GM23338 (cell line): ENCODE data around the gene EMSY. TPM values are rescaled to one million over a fixed set of nuclear protein-coding genes. Genes with fewer than 3 reads are reported as not detected.

ENCODE experiments used
- ATAC-seq: fragments of 200-7000 bp; cut with Tn5 transposase; 3 replicates; pipeline ENCODE4 v1.9.1; 2020
- DNase-seq: peaks from one replicate; pipeline ENCODE4 v3.0.0-alpha.2; 2015; ENCODE audit warnings: low spot score
- H2AFZ ChIP-seq: fragments of 200-600 bp; sonication (generic); 2 replicates; pipeline ENCODE4 v1.8.0; 2016; ENCODE audit warnings: antibody characterized with exemption, mild to moderate bottlenecking, moderate library complexity
- H3F3A ChIP-seq: fragments of 200-600 bp; sonication (generic); replicated peaks from 2 replicates; pipeline ENCODE4 v1.8.0; 2017; ENCODE audit warnings: antibody characterized with exemption, mixed run types, low read depth
- H3K27ac ChIP-seq: fragments of 200-600 bp; sonication (generic); 2 replicates; pipeline ENCODE4 v1.6.1; 2016; ENCODE audit warnings: low read depth
- H3K27me3 ChIP-seq: fragments of 200-600 bp; sonication (generic); 2 replicates; pipeline ENCODE4 v1.8.0; 2016; ENCODE audit warnings: mild to moderate bottlenecking, mixed run types, moderate library complexity; ENCODE audit not compliant: insufficient read depth
- H3K36me3 ChIP-seq: fragments of 200-600 bp; sonication (generic); 2 replicates; pipeline ENCODE4 v1.8.0; 2016; ENCODE audit warnings: mild to moderate bottlenecking; ENCODE audit not compliant: insufficient read depth
- H3K4me1 ChIP-seq: fragments of 200-600 bp; sonication (generic); 2 replicates; pipeline ENCODE4 v1.8.0; 2016; ENCODE audit warnings: mild to moderate bottlenecking, moderate library complexity; ENCODE audit not compliant: insufficient read depth
- H3K4me2 ChIP-seq: fragments of 200-600 bp; sonication (generic); 2 replicates; pipeline ENCODE4 v1.7.1; 2017; ENCODE audit warnings: mixed run types
- H3K4me3 ChIP-seq: fragments of 200-600 bp; sonication (generic); 2 replicates; pipeline ENCODE4 v1.6.1; 2016; ENCODE audit warnings: mixed run types
- H3K79me2 ChIP-seq: fragments of 200-600 bp; sonication (generic); replicated peaks from 2 replicates; pipeline ENCODE4 v1.8.0; 2017; ENCODE audit warnings: mild to moderate bottlenecking; ENCODE audit not compliant: insufficient read depth
- H3K9me2 ChIP-seq: fragments of 200-600 bp; sonication (generic); 2 replicates; pipeline ENCODE4 v1.8.0; 2017; ENCODE audit not compliant: insufficient read depth
- H4K20me1 ChIP-seq: fragments of 200-600 bp; sonication (generic); replicated peaks from 2 replicates; pipeline ENCODE4 v1.8.0; 2017; ENCODE audit warnings: mild to moderate bottlenecking; ENCODE audit not compliant: insufficient read depth
- H3K27ac Mint-ChIP-seq: 2 replicates; pipeline ENCODE4 v1.8.0; 2020; ENCODE audit warnings: inconsistent platforms, mild to moderate bottlenecking, moderate library complexity, mixed read lengths
- H3K27me3 Mint-ChIP-seq: 3 replicates; pipeline ENCODE4 v1.8.0; 2022; ENCODE audit warnings: low read depth, mild to moderate bottlenecking, moderate library complexity, mixed read lengths, inconsistent platforms; ENCODE audit not compliant: insufficient read depth, poor library complexity
- H3K36me3 Mint-ChIP-seq: 3 replicates; pipeline ENCODE4 v1.8.0; 2021; ENCODE audit warnings: low read depth, mild to moderate bottlenecking, inconsistent platforms, moderate library complexity, mixed read lengths
- H3K4me1 Mint-ChIP-seq: 3 replicates; pipeline ENCODE4 v1.8.0; 2020; ENCODE audit warnings: mild to moderate bottlenecking, inconsistent platforms, mixed read lengths
- H3K4me3 Mint-ChIP-seq: 3 replicates; pipeline ENCODE4 v1.8.0; 2021; ENCODE audit warnings: moderate library complexity, mild to moderate bottlenecking, inconsistent platforms, mixed read lengths
- H3K9me3 Mint-ChIP-seq: 3 replicates; pipeline ENCODE4 v1.8.0; 2020; ENCODE audit warnings: moderate library complexity, mild to moderate bottlenecking, inconsistent platforms, mixed read lengths
- EZH2 ChIP-seq: fragments of 200-600 bp; sonication (generic); IDR thresholded peaks from one replicate; pipeline ENCODE4 v1.8.0; 2017; ENCODE audit warnings: antibody characterized with exemption, mild to moderate bottlenecking, low read depth; ENCODE audit not compliant: unreplicated experiment
- EZH2phosphoT487 ChIP-seq: fragments of 200-600 bp; sonication (generic); IDR thresholded peaks from one replicate; pipeline ENCODE4 v1.8.1; 2018; ENCODE audit warnings: antibody characterized with exemption; ENCODE audit not compliant: unreplicated experiment
- NANOG ChIP-seq: IDR thresholded peaks from 2 replicates; pipeline ENCODE4 v1.6.1; 2016; ENCODE audit warnings: antibody characterized with exemption, borderline replicate concordance
- ZNF114 ChIP-seq: fragments of 250-450 bp; sonication (Bioruptor Pico); IDR thresholded peaks from 2 replicates; pipeline ENCODE4 v1.5.0; 2020; ENCODE audit warnings: mild to moderate bottlenecking, moderate library complexity
- ZNF331 ChIP-seq: fragments of 250-450 bp; sonication (Bioruptor Pico); IDR thresholded peaks from 2 replicates; pipeline ENCODE4 v1.5.0; 2020; ENCODE audit warnings: low read depth, mild to moderate bottlenecking, moderate library complexity
- polyA plus RNA-seq: library from polyadenylated mRNA; unstranded; fragments of >200 nt; fragmentation: Nextera tagmentation; extraction: Ambion mirVana; gene quantifications from 2 replicates; pipeline ENCODE4 v1.2.1, GENCODE V29; 2016
- total RNA-seq: library from RNA; depleted of rRNA; stranded (reverse); fragments of >200 nt; shearing (Covaris generic); gene quantifications from 2 replicates; pipeline ENCODE4 v1.2.3, GENCODE V29; 2014
- TF ChIP-seq, protein P1 (sequence below): fragments of 250-450 bp; sonication (Bioruptor Pico); IDR thresholded peaks from 2 replicates; pipeline ENCODE4 v1.5.0; 2020; ENCODE audit warnings: mild to moderate bottlenecking, moderate library complexity
- TF ChIP-seq, protein P2 (sequence below): IDR thresholded peaks from one replicate; pipeline ENCODE4 v1.6.1; 2018; ENCODE audit warnings: antibody characterized with exemption; ENCODE audit not compliant: unreplicated experiment
- TF ChIP-seq, protein P3 (sequence below), 2 experiments: fragments of 200-600 bp in 1 of 2; sonication (generic) in 1 of 2; conservative IDR thresholded peaks; 2 replicates each; pipeline versions ENCODE4 v1.5.1 to v1.6.1; 2016 to 2017; ENCODE audit warnings: antibody characterized with exemption in 2 of 2, low read depth in 2 of 2, mild to moderate bottlenecking in 2 of 2, moderate library complexity in 1 of 2

EMSY gene
- total and polyA plus RNA-seq, 2 experiments from 2014 or later = 25.0 to 46.9 TPM

DNA sequence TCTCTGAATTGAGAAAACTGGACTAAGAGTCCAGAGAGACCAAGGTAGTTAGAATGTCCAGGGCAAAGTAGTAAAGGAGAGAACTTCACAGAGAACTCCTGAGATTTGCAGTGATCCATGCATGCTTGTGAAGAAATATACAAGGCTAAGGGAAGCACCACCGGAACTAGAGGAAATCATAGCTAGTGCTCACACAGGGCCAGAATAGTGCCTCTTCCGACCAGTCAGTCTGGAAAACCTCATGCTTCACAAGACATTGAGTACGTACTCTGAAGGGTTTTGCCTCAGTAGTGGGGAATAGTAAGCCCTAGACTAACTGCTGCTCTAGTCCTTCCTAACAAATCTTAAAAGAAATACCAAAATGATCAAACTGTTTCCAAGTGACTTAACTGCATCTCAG is 117.7 kb downstream of the EMSY start:
- H2AFZ ChIP-seq = no peak overlapping the region
- Mint-ChIP-seq H3K4me1 (no peaks in the 10 kb centered on the region), H3K4me3 (no peak overlapping the region), H3K36me3 (no peaks in the 10 kb centered on the region), H3K9me3 (no peaks in the 10 kb centered on the region), H3K27ac (no peak overlapping the region), H3K27me3 (no peaks in the 10 kb centered on the region)
- no peak overlapping the region for H3K27ac ChIP-seq
- TF ChIP-seq, protein P1, sequence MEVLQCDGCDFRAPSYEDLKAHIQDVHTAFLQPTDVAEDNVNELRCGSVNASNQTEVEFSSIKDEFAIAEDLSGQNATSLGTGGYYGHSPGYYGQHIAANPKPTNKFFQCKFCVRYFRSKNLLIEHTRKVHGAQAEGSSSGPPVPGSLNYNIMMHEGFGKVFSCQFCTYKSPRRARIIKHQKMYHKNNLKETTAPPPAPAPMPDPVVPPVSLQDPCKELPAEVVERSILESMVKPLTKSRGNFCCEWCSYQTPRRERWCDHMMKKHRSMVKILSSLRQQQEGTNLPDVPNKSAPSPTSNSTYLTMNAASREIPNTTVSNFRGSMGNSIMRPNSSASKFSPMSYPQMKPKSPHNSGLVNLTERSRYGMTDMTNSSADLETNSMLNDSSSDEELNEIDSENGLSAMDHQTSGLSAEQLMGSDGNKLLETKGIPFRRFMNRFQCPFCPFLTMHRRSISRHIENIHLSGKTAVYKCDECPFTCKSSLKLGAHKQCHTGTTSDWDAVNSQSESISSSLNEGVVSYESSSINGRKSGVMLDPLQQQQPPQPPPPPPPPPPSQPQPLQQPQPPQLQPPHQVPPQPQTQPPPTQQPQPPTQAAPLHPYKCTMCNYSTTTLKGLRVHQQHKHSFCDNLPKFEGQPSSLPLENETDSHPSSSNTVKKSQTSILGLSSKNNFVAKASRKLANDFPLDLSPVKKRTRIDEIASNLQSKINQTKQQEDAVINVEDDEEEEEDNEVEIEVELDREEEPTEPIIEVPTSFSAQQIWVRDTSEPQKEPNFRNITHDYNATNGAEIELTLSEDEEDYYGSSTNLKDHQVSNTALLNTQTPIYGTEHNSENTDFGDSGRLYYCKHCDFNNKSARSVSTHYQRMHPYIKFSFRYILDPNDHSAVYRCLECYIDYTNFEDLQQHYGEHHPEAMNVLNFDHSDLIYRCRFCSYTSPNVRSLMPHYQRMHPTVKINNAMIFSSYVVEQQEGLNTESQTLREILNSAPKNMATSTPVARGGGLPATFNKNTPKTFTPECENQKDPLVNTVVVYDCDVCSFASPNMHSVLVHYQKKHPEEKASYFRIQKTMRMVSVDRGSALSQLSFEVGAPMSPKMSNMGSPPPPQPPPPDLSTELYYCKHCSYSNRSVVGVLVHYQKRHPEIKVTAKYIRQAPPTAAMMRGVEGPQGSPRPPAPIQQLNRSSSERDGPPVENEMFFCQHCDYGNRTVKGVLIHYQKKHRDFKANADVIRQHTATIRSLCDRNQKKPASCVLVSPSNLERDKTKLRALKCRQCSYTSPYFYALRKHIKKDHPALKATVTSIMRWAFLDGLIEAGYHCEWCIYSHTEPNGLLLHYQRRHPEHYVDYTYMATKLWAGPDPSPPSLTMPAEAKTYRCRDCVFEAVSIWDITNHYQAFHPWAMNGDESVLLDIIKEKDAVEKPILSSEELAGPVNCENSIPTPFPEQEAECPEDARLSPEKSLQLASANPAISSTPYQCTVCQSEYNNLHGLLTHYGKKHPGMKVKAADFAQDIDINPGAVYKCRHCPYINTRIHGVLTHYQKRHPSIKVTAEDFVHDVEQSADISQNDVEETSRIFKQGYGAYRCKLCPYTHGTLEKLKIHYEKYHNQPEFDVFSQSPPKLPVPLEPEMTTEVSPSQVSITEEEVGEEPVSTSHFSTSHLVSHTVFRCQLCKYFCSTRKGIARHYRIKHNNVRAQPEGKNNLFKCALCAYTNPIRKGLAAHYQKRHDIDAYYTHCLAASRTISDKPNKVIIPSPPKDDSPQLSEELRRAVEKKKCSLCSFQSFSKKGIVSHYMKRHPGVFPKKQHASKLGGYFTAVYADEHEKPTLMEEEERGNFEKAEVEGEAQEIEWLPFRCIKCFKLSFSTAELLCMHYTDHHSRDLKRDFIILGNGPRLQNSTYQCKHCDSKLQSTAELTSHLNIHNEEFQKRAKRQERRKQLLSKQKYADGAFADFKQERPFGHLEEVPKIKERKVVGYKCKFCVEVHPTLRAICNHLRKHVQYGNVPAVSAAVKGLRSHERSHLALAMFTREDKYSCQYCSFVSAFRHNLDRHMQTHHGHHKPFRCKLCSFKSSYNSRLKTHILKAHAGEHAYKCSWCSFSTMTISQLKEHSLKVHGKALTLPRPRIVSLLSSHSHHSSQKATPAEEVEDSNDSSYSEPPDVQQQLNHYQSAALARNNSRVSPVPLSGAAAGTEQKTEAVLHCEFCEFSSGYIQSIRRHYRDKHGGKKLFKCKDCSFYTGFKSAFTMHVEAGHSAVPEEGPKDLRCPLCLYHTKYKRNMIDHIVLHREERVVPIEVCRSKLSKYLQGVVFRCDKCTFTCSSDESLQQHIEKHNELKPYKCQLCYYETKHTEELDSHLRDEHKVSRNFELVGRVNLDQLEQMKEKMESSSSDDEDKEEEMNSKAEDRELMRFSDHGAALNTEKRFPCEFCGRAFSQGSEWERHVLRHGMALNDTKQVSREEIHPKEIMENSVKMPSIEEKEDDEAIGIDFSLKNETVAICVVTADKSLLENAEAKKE (CRISPR knock-in tag) = no peak
- no peak for TF ChIP-seq EZH2phosphoT487
- no peak for TF ChIP-seq ZNF331 (CRISPR knock-in tag)
- no peak for TF ChIP-seq ZNF114 (CRISPR knock-in tag)
- no peak for TF ChIP-seq NANOG
- TF ChIP-seq, protein P2, sequence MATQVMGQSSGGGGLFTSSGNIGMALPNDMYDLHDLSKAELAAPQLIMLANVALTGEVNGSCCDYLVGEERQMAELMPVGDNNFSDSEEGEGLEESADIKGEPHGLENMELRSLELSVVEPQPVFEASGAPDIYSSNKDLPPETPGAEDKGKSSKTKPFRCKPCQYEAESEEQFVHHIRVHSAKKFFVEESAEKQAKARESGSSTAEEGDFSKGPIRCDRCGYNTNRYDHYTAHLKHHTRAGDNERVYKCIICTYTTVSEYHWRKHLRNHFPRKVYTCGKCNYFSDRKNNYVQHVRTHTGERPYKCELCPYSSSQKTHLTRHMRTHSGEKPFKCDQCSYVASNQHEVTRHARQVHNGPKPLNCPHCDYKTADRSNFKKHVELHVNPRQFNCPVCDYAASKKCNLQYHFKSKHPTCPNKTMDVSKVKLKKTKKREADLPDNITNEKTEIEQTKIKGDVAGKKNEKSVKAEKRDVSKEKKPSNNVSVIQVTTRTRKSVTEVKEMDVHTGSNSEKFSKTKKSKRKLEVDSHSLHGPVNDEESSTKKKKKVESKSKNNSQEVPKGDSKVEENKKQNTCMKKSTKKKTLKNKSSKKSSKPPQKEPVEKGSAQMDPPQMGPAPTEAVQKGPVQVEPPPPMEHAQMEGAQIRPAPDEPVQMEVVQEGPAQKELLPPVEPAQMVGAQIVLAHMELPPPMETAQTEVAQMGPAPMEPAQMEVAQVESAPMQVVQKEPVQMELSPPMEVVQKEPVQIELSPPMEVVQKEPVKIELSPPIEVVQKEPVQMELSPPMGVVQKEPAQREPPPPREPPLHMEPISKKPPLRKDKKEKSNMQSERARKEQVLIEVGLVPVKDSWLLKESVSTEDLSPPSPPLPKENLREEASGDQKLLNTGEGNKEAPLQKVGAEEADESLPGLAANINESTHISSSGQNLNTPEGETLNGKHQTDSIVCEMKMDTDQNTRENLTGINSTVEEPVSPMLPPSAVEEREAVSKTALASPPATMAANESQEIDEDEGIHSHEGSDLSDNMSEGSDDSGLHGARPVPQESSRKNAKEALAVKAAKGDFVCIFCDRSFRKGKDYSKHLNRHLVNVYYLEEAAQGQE = no peak
- no peak for TF ChIP-seq EZH2
- TF ChIP-seq, protein P3, sequence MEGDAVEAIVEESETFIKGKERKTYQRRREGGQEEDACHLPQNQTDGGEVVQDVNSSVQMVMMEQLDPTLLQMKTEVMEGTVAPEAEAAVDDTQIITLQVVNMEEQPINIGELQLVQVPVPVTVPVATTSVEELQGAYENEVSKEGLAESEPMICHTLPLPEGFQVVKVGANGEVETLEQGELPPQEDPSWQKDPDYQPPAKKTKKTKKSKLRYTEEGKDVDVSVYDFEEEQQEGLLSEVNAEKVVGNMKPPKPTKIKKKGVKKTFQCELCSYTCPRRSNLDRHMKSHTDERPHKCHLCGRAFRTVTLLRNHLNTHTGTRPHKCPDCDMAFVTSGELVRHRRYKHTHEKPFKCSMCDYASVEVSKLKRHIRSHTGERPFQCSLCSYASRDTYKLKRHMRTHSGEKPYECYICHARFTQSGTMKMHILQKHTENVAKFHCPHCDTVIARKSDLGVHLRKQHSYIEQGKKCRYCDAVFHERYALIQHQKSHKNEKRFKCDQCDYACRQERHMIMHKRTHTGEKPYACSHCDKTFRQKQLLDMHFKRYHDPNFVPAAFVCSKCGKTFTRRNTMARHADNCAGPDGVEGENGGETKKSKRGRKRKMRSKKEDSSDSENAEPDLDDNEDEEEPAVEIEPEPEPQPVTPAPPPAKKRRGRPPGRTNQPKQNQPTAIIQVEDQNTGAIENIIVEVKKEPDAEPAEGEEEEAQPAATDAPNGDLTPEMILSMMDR (conservative IDR thresholded peaks at IDR 0.05; ENCODE audit: low read depth in 2 of 2) = no peak
- H3K79me2 ChIP-seq = no peaks in the 10 kb centered on the region
- no peak overlapping the region for H3K4me3 ChIP-seq
- no peaks in the 10 kb centered on the region for H3K4me1 ChIP-seq
- no peak overlapping the region for H3K4me2 ChIP-seq
- no peaks in the 10 kb centered on the region for H4K20me1 ChIP-seq
- ATAC-seq = no peak
- H3K27me3 ChIP-seq = no peaks in the 10 kb centered on the region
- no peaks in the 10 kb centered on the region for H3F3A ChIP-seq
- H3K36me3 ChIP-seq = no peaks in the 10 kb centered on the region
- no peak for DNase-seq
- H3K9me2 ChIP-seq = no peaks in the 10 kb centered on the region
